Uterus (tissue), 4 donors: ENCODE measurements around the gene FHIT. TPM values are rescaled to one million over a fixed set of nuclear protein-coding genes. Genes with fewer than 3 reads are reported as not detected.

Experiments
- DNase-seq, 2 donors: peaks; one replicate each; pipeline ENCODE4 v3.0.0-alpha.2; 2019 to 2020
- H3K27ac ChIP-seq, 2 donors: fragments of 200-600 bp; sonication (generic); 1 replicate in 1 of 2; 2 replicates in 1 of 2; pipeline ENCODE4 v1.5.1; 2016 to 2018
- H3K27me3 ChIP-seq, 2 donors: fragments of 200-600 bp; sonication (generic); one replicate each; pipeline ENCODE4 v1.5.1; 2018 to 2019; ENCODE audit warnings: control low read depth in 1 of 2
- H3K36me3 ChIP-seq, 2 donors: fragments of 200-600 bp; sonication (generic); one replicate each; pipeline ENCODE4 v1.5.1; 2019; ENCODE audit warnings: control low read depth in 1 of 2
- H3K4me1 ChIP-seq, 2 donors: fragments of 200-600 bp; sonication (generic); one replicate each; pipeline ENCODE4 v1.5.1; 2018 to 2019; ENCODE audit warnings: control low read depth in 1 of 2
- H3K4me3 ChIP-seq, 2 donors: fragments of 200-600 bp; sonication (generic); 1 replicate in 1 of 2; 2 replicates in 1 of 2; pipeline ENCODE4 v1.5.1; 2018 to 2019; ENCODE audit warnings: mild to moderate bottlenecking in 1 of 2
- H3K9me3 ChIP-seq, 2 donors: fragments of 200-600 bp; sonication (generic); one replicate each; pipeline ENCODE4 v1.5.1; 2019; ENCODE audit warnings: control low read depth in 1 of 2
- POLR2A ChIP-seq, 2 donors: fragments of 450-650 bp; IDR thresholded peaks; one replicate each; pipeline ENCODE4 v1.6.1; 2016; ENCODE audit warnings: antibody characterized with exemption in 2 of 2, mild to moderate bottlenecking in 1 of 2, moderate library complexity in 1 of 2
- intact Hi-C: fragments of 100-400 bp; cut with DNase I; formaldehyde crosslinking; loops from one replicate; pipeline ENCODE4 v1.15.1; 2023; ENCODE audit warnings: low total_unique reads
- total RNA-seq, 4 donors: library from RNA; depleted of rRNA in 3 of 4; stranded (reverse); fragments of >200 nt in 3 of 4; gene quantifications; one replicate each; pipeline versions ENCODE4 v1.1.0 to v1.2.4, GENCODE V29; 2014 to 2023
- TF ChIP-seq, protein P1 (sequence below), 4 experiments: fragments of 200-600 bp in 2 of 4; fragments of 450-650 bp in 2 of 4; sonication (generic) in 2 of 4; IDR thresholded peaks; one replicate each; pipeline ENCODE4 v1.5.1; 2016 to 2019; ENCODE audit warnings: antibody characterized with exemption in 4 of 4, mild to moderate bottlenecking in 2 of 4, moderate library complexity in 1 of 4
- donor health status: DM: yes; HTN: yes; CAD: no.

Gene FHIT
- total RNA-seq, 4 donors from 2014 or later = 1.3 to 15.2 (median 7.3) TPM

DNA sequence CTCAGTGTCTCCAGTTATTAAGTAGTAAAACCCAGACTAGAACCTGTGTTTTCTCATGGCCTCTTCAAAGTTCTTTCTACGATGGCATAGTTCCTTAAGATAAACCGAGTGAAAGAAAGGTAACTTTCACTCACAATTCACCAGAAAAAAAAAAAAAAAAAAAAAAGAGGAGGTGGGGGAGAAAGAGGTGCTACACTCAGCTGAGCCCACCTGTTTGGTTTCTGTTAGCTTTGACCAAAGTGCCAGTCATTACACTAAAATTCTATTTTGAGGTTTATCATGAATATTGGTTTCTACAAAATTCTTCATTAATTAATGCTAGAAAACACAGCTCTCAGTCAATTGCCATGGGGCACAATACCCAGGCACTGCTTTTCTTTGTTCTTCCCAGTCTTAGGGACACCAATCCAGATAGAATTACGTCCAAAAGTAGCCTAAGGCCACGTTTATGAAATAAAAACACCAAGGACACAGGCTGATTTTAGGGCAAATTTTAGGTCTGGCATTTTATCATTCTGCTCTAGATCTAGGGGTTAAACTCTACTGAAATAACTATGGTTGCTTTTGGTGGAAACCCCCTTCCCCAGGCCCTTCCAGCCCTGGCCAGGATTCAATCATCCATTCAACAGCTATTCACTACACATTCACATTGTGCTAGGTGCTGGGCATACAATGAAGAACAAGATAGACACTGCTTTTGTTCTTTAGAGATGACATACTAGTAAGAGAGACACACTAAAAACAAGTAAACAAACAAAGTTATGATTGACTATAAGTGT, 1097.8 kb downstream of the FHIT start:
- Histone ChIP-seq H3K27me3 (no peaks in the 10 kb centered on the region), H3K4me3 (no peak overlapping the region), H3K4me1 (no peaks in the 10 kb centered on the region), H3K9me3 (no peaks in the 10 kb centered on the region), H3K27ac (no peak overlapping the region), H3K36me3 (no peaks in the 10 kb centered on the region)
- TF ChIP-seq, protein P1, sequence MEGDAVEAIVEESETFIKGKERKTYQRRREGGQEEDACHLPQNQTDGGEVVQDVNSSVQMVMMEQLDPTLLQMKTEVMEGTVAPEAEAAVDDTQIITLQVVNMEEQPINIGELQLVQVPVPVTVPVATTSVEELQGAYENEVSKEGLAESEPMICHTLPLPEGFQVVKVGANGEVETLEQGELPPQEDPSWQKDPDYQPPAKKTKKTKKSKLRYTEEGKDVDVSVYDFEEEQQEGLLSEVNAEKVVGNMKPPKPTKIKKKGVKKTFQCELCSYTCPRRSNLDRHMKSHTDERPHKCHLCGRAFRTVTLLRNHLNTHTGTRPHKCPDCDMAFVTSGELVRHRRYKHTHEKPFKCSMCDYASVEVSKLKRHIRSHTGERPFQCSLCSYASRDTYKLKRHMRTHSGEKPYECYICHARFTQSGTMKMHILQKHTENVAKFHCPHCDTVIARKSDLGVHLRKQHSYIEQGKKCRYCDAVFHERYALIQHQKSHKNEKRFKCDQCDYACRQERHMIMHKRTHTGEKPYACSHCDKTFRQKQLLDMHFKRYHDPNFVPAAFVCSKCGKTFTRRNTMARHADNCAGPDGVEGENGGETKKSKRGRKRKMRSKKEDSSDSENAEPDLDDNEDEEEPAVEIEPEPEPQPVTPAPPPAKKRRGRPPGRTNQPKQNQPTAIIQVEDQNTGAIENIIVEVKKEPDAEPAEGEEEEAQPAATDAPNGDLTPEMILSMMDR (IDR thresholded peaks at IDR 0.05) = no peak
- no peak for TF ChIP-seq POLR2A (IDR thresholded peaks at IDR 0.05)
- no peak for DNase-seq
- intact Hi-C loops = no loop called here

DNA sequence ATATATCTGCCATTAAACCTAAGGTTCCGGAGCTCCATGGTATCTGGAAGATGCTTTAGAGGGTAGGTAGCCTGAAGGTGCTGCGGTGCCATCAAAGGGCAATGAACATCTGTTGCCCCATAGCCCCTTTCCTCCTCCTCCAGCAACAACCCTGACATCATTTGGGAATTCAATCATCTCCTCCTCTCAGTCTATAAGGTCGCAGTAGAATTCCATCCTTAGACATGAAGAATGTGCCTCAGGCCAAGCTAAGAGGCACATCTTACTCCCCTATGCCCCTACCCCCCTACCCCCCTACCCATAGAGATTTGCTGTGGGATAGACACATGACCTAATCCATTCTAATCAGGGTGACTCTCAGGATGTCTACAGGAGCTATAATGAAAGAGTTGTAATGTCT, 1101.8 kb downstream of the FHIT start:
- H3K9me3 ChIP-seq = no peaks in the 10 kb centered on the region
- no peak overlapping the region for H3K27ac ChIP-seq
- H3K4me1 ChIP-seq = no peaks in the 10 kb centered on the region
- TF ChIP-seq POLR2A (IDR thresholded peaks at IDR 0.05) = no peak
- TF ChIP-seq, protein P1 (IDR thresholded peaks at IDR 0.05) = no peak
- no peaks in the 10 kb centered on the region for H3K27me3 ChIP-seq
- H3K36me3 ChIP-seq = no peaks in the 10 kb centered on the region
- H3K4me3 ChIP-seq = no peak overlapping the region
- intact Hi-C loops = no loop called here
- DNase-seq = no peak

DNA sequence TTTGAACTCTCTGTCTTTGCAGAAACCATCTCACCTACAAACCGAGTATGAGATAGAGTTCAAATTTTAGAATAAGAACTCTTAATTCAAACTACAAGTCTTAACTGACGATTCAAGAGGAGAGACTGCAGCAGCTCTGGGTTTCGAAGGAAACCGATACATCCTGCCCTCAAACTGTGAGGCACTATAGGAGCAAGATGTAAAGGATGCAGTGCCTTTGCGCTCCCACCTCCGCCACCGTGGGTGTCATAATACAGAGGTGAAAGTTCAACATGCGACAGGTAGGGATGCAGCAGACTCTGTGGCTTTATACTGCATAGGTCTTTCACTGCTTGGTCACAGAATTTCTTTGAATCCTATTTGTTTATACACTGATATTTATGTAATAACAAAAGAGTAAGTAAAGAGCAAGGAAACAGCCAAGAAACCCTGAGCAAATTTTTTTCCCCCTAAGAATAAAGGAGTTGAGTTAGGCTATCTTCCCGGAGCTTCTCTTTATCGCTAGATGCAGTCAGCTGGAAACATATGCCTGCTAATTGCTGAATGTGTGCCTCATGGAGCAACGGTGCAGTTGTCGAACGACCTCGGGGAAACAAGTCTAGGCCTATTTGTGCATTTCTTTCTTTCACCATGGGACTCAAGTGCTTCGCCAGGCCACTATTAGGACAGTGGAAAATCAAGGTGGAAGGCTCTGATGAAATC, 1103.9 kb downstream of the FHIT start:
- intact Hi-C loops = no loop called here
- Histone ChIP-seq H3K4me3 (no peak overlapping the region), H3K36me3 (no peaks in the 10 kb centered on the region), H3K27ac (no peak overlapping the region), H3K4me1 (no peaks in the 10 kb centered on the region), H3K9me3 (no peaks in the 10 kb centered on the region), H3K27me3 (no peaks in the 10 kb centered on the region)
- no peak for TF ChIP-seq POLR2A (IDR thresholded peaks at IDR 0.05)
- TF ChIP-seq, protein P1 (IDR thresholded peaks at IDR 0.05) = no peak
- DNase-seq = no peak

DNA sequence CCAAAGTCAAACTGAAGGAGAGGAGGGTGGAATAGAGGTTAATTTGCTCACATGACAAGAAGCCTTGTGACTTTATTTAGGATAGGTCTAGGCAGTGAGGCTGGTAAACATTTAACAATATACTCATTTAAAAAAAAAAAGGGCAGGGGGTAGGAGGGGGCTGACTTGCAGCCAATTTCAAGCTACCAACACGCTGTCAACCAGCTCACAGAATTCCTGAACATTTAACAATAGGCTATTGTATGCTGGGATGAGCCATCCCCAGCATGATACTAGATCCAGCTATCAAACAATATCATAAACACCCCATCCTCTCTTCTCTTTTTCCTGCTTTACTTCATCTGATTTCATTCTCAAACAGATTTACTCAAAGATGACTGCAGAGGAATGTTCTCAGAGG, 1105.1 kb downstream of the FHIT start:
- H3K9me3 ChIP-seq = no peaks in the 10 kb centered on the region
- TF ChIP-seq, protein P1 (IDR thresholded peaks at IDR 0.05) = no peak
- TF ChIP-seq POLR2A (IDR thresholded peaks at IDR 0.05) = no peak
- H3K4me3 ChIP-seq = no peak overlapping the region
- no peak for DNase-seq
- no peaks in the 10 kb centered on the region for H3K27me3 ChIP-seq
- H3K4me1 ChIP-seq = no peaks in the 10 kb centered on the region
- no peak overlapping the region for H3K27ac ChIP-seq
- no peaks in the 10 kb centered on the region for H3K36me3 ChIP-seq
- intact Hi-C loops = no loop called here

DNA sequence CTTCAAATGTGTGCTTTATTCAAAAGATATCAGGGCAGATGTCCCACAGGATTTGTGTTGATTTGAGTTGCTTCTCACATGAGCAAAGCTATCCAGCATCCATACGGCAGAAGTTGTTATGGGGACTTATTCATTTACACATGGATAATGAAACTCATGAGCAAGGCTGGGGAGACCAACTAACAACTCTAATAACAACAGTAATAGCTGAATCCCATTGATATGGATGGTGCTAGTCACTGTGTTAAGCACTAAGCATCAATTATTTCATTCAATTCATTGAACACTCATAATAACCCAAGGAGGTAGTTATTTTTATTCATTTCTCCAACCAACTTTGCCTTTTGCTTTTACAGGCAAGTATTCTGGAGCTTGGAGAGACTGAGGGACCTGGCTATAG, 1107.2 kb downstream of the FHIT start:
- no peak overlapping the region for H3K27ac ChIP-seq
- TF ChIP-seq, protein P1 (IDR thresholded peaks at IDR 0.05) = no peak
- no peak for TF ChIP-seq POLR2A (IDR thresholded peaks at IDR 0.05)

More for the DNA sequence above, 1107.2 kb downstream of the FHIT start:
- no peaks in the 10 kb centered on the region for H3K4me1 ChIP-seq
- H3K36me3 ChIP-seq = no peaks in the 10 kb centered on the region
- no peak overlapping the region for H3K4me3 ChIP-seq
- H3K9me3 ChIP-seq = no peaks in the 10 kb centered on the region
- no peaks in the 10 kb centered on the region for H3K27me3 ChIP-seq
- intact Hi-C loops = no loop called here
- no peak for DNase-seq
